AG04450 (cell line): Measurements from ENCODE around the gene ZNF672. TPM values are rescaled to one million over a fixed set of nuclear protein-coding genes. Genes with fewer than 3 reads are reported as not detected.
"Not testable (repeated sequence)": the region's sequence is repeated elsewhere in the genome, so short reads cannot be mapped to it uniquely, and the experiment has no call there.

ENCODE experiments used
- CTCF ChIA-PET: fragments of 300-600, 350-600 bp; formaldehyde crosslinking; extraction: SDS; loops from one replicate; lab custom pipeline; 2022; ENCODE audit warnings: antibody characterized with exemption, inconsistent platforms; lab: Charles Lee
- POLR2A ChIA-PET: fragments of 350-600 bp; formaldehyde crosslinking; extraction: SDS; loops from one replicate; lab custom pipeline; 2021; ENCODE audit warnings: antibody characterized with exemption, inconsistent platforms; lab: Yijun Ruan, JAX
- DNase-seq: peaks from one replicate; pipeline ENCODE4 v3.0.0-alpha.2; 2011; ENCODE audit warnings: low read depth, low spot score
- H3K27ac ChIP-seq: one replicate; pipeline ENCODE4 v1.5.1; 2012; ENCODE audit warnings: low read depth, low read length, control low read depth
- H3K27me3 ChIP-seq: one replicate; pipeline ENCODE4 v1.6.0; 2012; ENCODE audit warnings: low read length; ENCODE audit not compliant: control insufficient read depth, insufficient read depth
- H3K4me3 ChIP-seq: 2 replicates; pipeline ENCODE4 v1.5.1; 2011; ENCODE audit warnings: mild to moderate bottlenecking, low read depth, low read length, control low read depth
- H3K9me3 ChIP-seq: 2 replicates; pipeline ENCODE4 v1.5.1; 2012; ENCODE audit warnings: low read length; ENCODE audit not compliant: control insufficient read depth, insufficient read depth
- polyA plus RNA-seq: library from polyadenylated mRNA; depleted of rRNA; stranded (reverse); fragments of >200 nt; gene quantifications from 2 replicates; pipeline ENCODE4 v1.2.3, GENCODE V29; 2011
- TF ChIP-seq, protein P1 (sequence below): IDR thresholded peaks from 2 replicates; pipeline ENCODE4 v1.5.1; 2011; ENCODE audit warnings: low read depth, low read length, control low read depth, inconsistent platforms

ZNF672 gene
- polyA plus RNA-seq, 1 experiment, result 9.1 TPM

GRCh38 chr1:248792342-248792741, 45.7 kb upstream of the ZNF672 start:
- no peaks in the 10 kb centered on the region for H3K9me3 ChIP-seq
- H3K27me3 ChIP-seq, result no peaks in the 10 kb centered on the region
- CTCF ChIA-PET, result no interaction called here
- TF ChIP-seq, protein P1, sequence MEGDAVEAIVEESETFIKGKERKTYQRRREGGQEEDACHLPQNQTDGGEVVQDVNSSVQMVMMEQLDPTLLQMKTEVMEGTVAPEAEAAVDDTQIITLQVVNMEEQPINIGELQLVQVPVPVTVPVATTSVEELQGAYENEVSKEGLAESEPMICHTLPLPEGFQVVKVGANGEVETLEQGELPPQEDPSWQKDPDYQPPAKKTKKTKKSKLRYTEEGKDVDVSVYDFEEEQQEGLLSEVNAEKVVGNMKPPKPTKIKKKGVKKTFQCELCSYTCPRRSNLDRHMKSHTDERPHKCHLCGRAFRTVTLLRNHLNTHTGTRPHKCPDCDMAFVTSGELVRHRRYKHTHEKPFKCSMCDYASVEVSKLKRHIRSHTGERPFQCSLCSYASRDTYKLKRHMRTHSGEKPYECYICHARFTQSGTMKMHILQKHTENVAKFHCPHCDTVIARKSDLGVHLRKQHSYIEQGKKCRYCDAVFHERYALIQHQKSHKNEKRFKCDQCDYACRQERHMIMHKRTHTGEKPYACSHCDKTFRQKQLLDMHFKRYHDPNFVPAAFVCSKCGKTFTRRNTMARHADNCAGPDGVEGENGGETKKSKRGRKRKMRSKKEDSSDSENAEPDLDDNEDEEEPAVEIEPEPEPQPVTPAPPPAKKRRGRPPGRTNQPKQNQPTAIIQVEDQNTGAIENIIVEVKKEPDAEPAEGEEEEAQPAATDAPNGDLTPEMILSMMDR, result no peak
- POLR2A ChIA-PET, result no interaction called here
- no peak overlapping the region for H3K4me3 ChIP-seq
- no peak for DNase-seq
- no peak overlapping the region for H3K27ac ChIP-seq

- ChIA-PET POLR2A (no interaction called here), CTCF (no interaction called here)
- DNase-seq, result no peak
- Histone ChIP-seq H3K9me3 (no peaks in the 10 kb centered on the region), H3K27me3 (no peaks in the 10 kb centered on the region), H3K27ac (no peak overlapping the region), H3K4me3 (no peak overlapping the region)
- TF ChIP-seq, protein P1, result no peak
Observed at GRCh38 chr1:248793592-248793991, 44.4 kb upstream of the ZNF672 start.

DNA sequence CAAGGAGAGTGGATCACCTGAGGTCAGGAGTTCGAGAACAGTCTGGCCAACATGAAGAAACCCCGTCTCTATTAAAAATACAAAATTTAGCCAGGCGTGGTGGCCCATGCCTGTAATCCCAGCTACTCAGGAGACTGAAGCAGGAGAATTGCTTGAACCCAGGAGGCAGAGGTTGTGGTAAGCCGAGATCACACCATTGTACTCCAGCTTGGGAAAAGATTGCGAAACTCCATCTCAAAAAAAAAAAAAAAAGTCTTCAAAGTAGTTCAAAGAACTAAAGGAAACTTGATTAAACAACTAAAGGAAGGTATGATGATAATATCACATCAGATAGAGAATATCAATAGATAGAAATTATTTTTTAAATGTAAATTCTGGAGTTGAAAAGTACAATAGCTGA, 43.4 kb upstream of the ZNF672 start:
- CTCF ChIA-PET, H3K27ac ChIP-seq, DNase-seq, H3K9me3 ChIP-seq, H3K4me3 ChIP-seq, H3K27me3 ChIP-seq, POLR2A ChIA-PET: not testable (repeated sequence)

DNA sequence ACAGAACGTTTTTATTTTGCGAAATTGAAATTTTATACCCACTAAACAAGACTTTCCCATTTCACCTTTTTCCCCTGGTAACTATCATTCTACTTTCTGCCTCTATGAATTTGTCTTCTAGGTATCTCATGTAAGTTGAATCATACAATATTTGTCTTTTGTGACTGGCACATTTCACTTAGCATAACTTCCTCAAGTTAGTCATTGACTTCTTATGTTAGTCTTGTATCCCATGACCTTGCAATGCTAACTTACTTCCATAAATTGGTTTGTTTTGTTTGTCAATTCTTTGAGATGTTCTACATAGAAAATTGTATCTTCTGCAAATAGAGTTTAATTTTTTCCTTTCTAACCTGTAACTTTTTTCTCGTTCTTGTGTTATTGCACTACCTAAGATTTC, 39.2 kb upstream of the ZNF672 start:
- DNase-seq, result no peak
- Histone ChIP-seq H3K27ac (no peak overlapping the region), H3K27me3 (peaks cover 2% of the 10 kb centered on the region), H3K4me3 (no peak overlapping the region), H3K9me3 (no peaks in the 10 kb centered on the region)
- POLR2A ChIA-PET, result interaction anchor here (0.8 kb wide), 1 partner anchor 1378 kb away, joined by 3 read pairs; no protein-coding TSS in a partner anchor
- CTCF ChIA-PET, result no interaction called here
- TF ChIP-seq, protein P1, result no peak

- ChIA-PET POLR2A (no interaction called here), CTCF (no interaction called here)
Observed at GRCh38 chr1:248800459-248800858, 37.6 kb upstream of the ZNF672 start.

More at GRCh38 chr1:248800459-248800858, 37.6 kb upstream of the ZNF672 start:
- TF ChIP-seq, protein P1, result no peak
- no peak overlapping the region for H3K4me3 ChIP-seq
- peaks cover 3% of the 10 kb centered on the region for H3K27me3 ChIP-seq
- no peaks in the 10 kb centered on the region for H3K9me3 ChIP-seq
- no peak for DNase-seq
- H3K27ac ChIP-seq, result no peak overlapping the region
